ENCODE measurements around the gene TLX1.
A peak's percentile ranks its signal among the peaks of the same experiment; 100 is the strongest.

Gene TLX1

GRCh38 chr10:101130984-101131961 is at the start of gene TLX1:
TSS of gene TLX1 (plus strand) at chr10:101131300. CDS start at chr10:101131542, 242 bp downstream.
- DNase-seq (ENCODE audit: low spot score): peak; percentile 65
- peak; percentile 52 for FAIRE-seq

GRCh38 chr10:101085846-101086245 is 45.3 kb upstream of the TLX1 start:
- DNase-seq (ENCODE audit: low spot score) (no peak), FAIRE-seq (peak; percentile 67)

GRCh38 chr10:101087376-101087775 is 43.7 kb upstream of the TLX1 start:
- FAIRE-seq (no peak), DNase-seq (ENCODE audit: low spot score) (no peak)

GRCh38 chr10:101087965-101088364 is 43.1 kb upstream of the TLX1 start:
- DNase-seq (ENCODE audit: low spot score): no peak

GRCh38 chr10:101089520-101090299 is 41.4 kb upstream of the TLX1 start:
- FAIRE-seq: no peak
- DNase-seq (ENCODE audit: low spot score): no peak

More at GRCh38 chr10:101087965-101088364, 43.1 kb upstream of the TLX1 start:
- no peak for FAIRE-seq

- FAIRE-seq: no peak
Observed at GRCh38 chr10:101090597-101090996, 40.5 kb upstream of the TLX1 start.

GRCh38 chr10:101091546-101092290 is 39.4 kb upstream of the TLX1 start:
- FAIRE-seq (no peak), DNase-seq (ENCODE audit: low spot score) (no peak)

More at GRCh38 chr10:101090597-101090996, 40.5 kb upstream of the TLX1 start:
- DNase-seq (ENCODE audit: low spot score): no peak

- DNase-seq (ENCODE audit: low spot score) (no peak), FAIRE-seq (no peak)
Observed at GRCh38 chr10:101092881-101093354, 38.2 kb upstream of the TLX1 start.

- DNase-seq (ENCODE audit: low spot score) (no peak), FAIRE-seq (no peak)
Observed at GRCh38 chr10:101094121-101094879, 36.8 kb upstream of the TLX1 start.

- no peak for DNase-seq (ENCODE audit: low spot score)
- no peak for FAIRE-seq
Observed at GRCh38 chr10:101095004-101095403, 36.1 kb upstream of the TLX1 start.

GRCh38 chr10:101095550-101096213 is 35.4 kb upstream of the TLX1 start:
- FAIRE-seq (peak; percentile 86), DNase-seq (ENCODE audit: low spot score) (peak; percentile 83)

GRCh38 chr10:101096378-101096777 is 34.7 kb upstream of the TLX1 start:
- DNase-seq (ENCODE audit: low spot score) (no peak), FAIRE-seq (no peak)

- no peak for FAIRE-seq
- DNase-seq (ENCODE audit: low spot score): no peak
Observed at GRCh38 chr10:101097881-101098280, 33.2 kb upstream of the TLX1 start.

GRCh38 chr10:101099901-101100300 is 31.2 kb upstream of the TLX1 start:
- DNase-seq (ENCODE audit: low spot score) (no peak), FAIRE-seq (no peak)

- FAIRE-seq (no peak), DNase-seq (ENCODE audit: low spot score) (no peak)
Observed at GRCh38 chr10:101101372-101101881, 29.7 kb upstream of the TLX1 start.

GRCh38 chr10:101103430-101103829 is 27.7 kb upstream of the TLX1 start:
- DNase-seq (ENCODE audit: low spot score) (no peak), FAIRE-seq (no peak)

GRCh38 chr10:101106351-101106750 is 24.7 kb upstream of the TLX1 start:
- no peak for DNase-seq (ENCODE audit: low spot score)
- peak; percentile 44 for FAIRE-seq

- DNase-seq (ENCODE audit: low spot score) (no peak), FAIRE-seq (no peak)
Observed at GRCh38 chr10:101107771-101108170, 23.3 kb upstream of the TLX1 start.

GRCh38 chr10:101110856-101111523 is 20.1 kb upstream of the TLX1 start:
- FAIRE-seq (no peak), DNase-seq (ENCODE audit: low spot score) (no peak)

All from urothelium cell line (cell line).